Peyer's patch (tissue), 4 donors: ENCODE measurements around the gene RALGPS1.

ENCODE experiments used
- POLR2A ChIP-seq, 2 donors: fragments of 450-650 bp; IDR thresholded peaks; one replicate each; pipeline ENCODE4 v1.5.1; 2017; ENCODE audit warnings: antibody characterized with exemption in 2 of 2, mild to moderate bottlenecking in 2 of 2, moderate library complexity in 2 of 2
- TF ChIP-seq, protein P1 (sequence below), 6 experiments: fragments of 450-650 bp in 4 of 6; fragments of 200-600 bp in 2 of 6; sonication (generic) in 1 of 6; IDR thresholded peaks; one replicate each; pipeline ENCODE4 v1.5.1; 2017 to 2019; ENCODE audit warnings: antibody characterized with exemption in 6 of 6, mild to moderate bottlenecking in 3 of 6, moderate library complexity in 1 of 6

DNA sequence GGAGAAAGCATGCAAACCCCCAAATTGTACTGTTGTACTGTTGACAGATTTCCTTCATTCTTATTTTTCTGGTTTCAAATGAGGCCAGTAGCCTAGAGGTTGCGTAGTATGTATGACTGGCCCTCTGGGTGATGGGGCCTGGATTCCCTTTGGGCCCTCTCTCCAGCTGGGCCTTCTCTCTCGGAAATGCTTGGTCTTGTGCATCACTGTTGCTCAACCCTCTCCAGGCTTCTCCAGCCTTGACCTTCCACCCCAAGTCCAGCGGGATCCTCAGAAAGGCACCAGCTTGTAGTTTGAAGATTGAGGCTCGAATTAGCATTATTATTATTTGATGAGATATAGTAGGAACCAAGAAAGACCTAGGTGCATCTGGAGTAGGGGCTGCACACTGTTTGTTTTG lies 120.8 kb downstream of the RALGPS1 start:
- TF ChIP-seq POLR2A (IDR thresholded peaks at IDR 0.05): no peak
- TF ChIP-seq, protein P1, sequence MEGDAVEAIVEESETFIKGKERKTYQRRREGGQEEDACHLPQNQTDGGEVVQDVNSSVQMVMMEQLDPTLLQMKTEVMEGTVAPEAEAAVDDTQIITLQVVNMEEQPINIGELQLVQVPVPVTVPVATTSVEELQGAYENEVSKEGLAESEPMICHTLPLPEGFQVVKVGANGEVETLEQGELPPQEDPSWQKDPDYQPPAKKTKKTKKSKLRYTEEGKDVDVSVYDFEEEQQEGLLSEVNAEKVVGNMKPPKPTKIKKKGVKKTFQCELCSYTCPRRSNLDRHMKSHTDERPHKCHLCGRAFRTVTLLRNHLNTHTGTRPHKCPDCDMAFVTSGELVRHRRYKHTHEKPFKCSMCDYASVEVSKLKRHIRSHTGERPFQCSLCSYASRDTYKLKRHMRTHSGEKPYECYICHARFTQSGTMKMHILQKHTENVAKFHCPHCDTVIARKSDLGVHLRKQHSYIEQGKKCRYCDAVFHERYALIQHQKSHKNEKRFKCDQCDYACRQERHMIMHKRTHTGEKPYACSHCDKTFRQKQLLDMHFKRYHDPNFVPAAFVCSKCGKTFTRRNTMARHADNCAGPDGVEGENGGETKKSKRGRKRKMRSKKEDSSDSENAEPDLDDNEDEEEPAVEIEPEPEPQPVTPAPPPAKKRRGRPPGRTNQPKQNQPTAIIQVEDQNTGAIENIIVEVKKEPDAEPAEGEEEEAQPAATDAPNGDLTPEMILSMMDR (IDR thresholded peaks at IDR 0.05): no peak
